ENCODE data around the gene CCDC12. TPM values are rescaled to one million over a fixed set of nuclear protein-coding genes. Genes with fewer than 3 reads are reported as not detected.

The CCDC12 gene
- total and polyA plus RNA-seq, 9 of the 15 experiments (the other 6 are each of a cell fraction or from before 2014, with no cell fraction given) = 8.9 to 201 (median 86.9) TPM

DNA sequence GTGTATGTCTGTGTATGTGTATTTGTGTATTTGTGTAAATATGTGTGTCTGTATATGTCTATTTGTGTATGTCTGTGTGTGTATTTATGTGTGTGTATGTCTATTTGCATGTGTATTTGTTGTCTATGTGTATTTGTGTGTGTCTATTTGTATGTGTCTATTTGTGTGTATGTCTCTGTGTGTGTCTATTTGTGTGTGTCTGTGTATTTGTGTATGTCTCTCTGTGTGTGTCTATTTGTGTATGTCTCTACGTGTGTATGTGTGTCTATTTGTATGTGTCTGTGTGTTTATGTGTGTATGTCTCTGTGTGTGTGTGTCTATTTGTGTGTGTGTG lies 68.6 kb downstream of the CCDC12 start (continued):
- TF ChIP-seq, protein P1, sequence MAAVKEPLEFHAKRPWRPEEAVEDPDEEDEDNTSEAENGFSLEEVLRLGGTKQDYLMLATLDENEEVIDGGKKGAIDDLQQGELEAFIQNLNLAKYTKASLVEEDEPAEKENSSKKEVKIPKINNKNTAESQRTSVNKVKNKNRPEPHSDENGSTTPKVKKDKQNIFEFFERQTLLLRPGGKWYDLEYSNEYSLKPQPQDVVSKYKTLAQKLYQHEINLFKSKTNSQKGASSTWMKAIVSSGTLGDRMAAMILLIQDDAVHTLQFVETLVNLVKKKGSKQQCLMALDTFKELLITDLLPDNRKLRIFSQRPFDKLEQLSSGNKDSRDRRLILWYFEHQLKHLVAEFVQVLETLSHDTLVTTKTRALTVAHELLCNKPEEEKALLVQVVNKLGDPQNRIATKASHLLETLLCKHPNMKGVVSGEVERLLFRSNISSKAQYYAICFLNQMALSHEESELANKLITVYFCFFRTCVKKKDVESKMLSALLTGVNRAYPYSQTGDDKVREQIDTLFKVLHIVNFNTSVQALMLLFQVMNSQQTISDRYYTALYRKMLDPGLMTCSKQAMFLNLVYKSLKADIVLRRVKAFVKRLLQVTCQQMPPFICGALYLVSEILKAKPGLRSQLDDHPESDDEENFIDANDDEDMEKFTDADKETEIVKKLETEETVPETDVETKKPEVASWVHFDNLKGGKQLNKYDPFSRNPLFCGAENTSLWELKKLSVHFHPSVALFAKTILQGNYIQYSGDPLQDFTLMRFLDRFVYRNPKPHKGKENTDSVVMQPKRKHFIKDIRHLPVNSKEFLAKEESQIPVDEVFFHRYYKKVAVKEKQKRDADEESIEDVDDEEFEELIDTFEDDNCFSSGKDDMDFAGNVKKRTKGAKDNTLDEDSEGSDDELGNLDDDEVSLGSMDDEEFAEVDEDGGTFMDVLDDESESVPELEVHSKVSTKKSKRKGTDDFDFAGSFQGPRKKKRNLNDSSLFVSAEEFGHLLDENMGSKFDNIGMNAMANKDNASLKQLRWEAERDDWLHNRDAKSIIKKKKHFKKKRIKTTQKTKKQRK (IDR thresholded peaks at IDR 0.05; ENCODE audit: borderline replicate concordance, low read depth, low read length) = no peak
- TF ChIP-seq NR2C1 (IDR thresholded peaks at IDR 0.05) = no peak; the same call in 1 of the 2 replicates
- no peak for TF ChIP-seq NR2C1 (tag; IDR thresholded peaks at IDR 0.05)
- TF ChIP-seq BDP1 (IDR thresholded peaks at IDR 0.05; ENCODE audit: insufficient read depth, insufficient read length) = no peak
- no peak for TF ChIP-seq ZNF143 (CRISPR knock-in tag; IDR thresholded peaks at IDR 0.05)
- TF ChIP-seq, protein P2, sequence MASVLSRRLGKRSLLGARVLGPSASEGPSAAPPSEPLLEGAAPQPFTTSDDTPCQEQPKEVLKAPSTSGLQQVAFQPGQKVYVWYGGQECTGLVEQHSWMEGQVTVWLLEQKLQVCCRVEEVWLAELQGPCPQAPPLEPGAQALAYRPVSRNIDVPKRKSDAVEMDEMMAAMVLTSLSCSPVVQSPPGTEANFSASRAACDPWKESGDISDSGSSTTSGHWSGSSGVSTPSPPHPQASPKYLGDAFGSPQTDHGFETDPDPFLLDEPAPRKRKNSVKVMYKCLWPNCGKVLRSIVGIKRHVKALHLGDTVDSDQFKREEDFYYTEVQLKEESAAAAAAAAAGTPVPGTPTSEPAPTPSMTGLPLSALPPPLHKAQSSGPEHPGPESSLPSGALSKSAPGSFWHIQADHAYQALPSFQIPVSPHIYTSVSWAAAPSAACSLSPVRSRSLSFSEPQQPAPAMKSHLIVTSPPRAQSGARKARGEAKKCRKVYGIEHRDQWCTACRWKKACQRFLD (CRISPR knock-in tag; IDR thresholded peaks at IDR 0.05) = no peak
- TF ChIP-seq NFE2L1 (tag; IDR thresholded peaks at IDR 0.05; ENCODE audit: borderline replicate concordance, low read depth) = no peak
- TF ChIP-seq, protein P3, sequence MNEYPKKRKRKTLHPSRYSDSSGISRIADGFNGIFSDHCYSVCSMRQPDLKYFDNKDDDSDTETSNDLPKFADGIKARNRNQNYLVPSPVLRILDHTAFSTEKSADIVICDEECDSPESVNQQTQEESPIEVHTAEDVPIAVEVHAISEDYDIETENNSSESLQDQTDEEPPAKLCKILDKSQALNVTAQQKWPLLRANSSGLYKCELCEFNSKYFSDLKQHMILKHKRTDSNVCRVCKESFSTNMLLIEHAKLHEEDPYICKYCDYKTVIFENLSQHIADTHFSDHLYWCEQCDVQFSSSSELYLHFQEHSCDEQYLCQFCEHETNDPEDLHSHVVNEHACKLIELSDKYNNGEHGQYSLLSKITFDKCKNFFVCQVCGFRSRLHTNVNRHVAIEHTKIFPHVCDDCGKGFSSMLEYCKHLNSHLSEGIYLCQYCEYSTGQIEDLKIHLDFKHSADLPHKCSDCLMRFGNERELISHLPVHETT (CRISPR knock-in tag; conservative IDR thresholded peaks at IDR 0.05 in 1 of 2, IDR thresholded peaks at IDR 0.05 in 1 of 2) = no peak
- TF ChIP-seq SPI1 (IDR thresholded peaks at IDR 0.05; ENCODE audit: borderline replicate concordance, low read depth, low read length) = no peak
- no peak for TF ChIP-seq TRIM28 (IDR thresholded peaks at IDR 0.05)
- no peak for TF ChIP-seq PCBP2 (IDR thresholded peaks at IDR 0.05; ENCODE audit: low read depth, low read length, poor library complexity, severe bottlenecking)
- TF ChIP-seq, protein P4, sequence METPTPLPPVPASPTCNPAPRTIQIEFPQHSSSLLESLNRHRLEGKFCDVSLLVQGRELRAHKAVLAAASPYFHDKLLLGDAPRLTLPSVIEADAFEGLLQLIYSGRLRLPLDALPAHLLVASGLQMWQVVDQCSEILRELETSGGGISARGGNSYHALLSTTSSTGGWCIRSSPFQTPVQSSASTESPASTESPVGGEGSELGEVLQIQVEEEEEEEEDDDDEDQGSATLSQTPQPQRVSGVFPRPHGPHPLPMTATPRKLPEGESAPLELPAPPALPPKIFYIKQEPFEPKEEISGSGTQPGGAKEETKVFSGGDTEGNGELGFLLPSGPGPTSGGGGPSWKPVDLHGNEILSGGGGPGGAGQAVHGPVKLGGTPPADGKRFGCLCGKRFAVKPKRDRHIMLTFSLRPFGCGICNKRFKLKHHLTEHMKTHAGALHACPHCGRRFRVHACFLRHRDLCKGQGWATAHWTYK (CRISPR knock-in tag; IDR thresholded peaks at IDR 0.05) = no peak
- no peak for TF ChIP-seq ZNF584 (CRISPR knock-in tag; IDR thresholded peaks at IDR 0.05; ENCODE audit: low read depth)
- no peak for TF ChIP-seq PHF21A (IDR thresholded peaks at IDR 0.05; ENCODE audit: borderline replicate concordance, low read depth)
- TF ChIP-seq GATA2 (CRISPR knock-in tag; IDR thresholded peaks at IDR 0.05) = no peak
- no peak for TF ChIP-seq KDM2B (CRISPR knock-in tag; IDR thresholded peaks at IDR 0.05)
- TF ChIP-seq, protein P5, sequence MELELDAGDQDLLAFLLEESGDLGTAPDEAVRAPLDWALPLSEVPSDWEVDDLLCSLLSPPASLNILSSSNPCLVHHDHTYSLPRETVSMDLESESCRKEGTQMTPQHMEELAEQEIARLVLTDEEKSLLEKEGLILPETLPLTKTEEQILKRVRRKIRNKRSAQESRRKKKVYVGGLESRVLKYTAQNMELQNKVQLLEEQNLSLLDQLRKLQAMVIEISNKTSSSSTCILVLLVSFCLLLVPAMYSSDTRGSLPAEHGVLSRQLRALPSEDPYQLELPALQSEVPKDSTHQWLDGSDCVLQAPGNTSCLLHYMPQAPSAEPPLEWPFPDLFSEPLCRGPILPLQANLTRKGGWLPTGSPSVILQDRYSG (tag; conservative IDR thresholded peaks at IDR 0.05; ENCODE audit: low read depth) = no peak
- TF ChIP-seq, protein P6, sequence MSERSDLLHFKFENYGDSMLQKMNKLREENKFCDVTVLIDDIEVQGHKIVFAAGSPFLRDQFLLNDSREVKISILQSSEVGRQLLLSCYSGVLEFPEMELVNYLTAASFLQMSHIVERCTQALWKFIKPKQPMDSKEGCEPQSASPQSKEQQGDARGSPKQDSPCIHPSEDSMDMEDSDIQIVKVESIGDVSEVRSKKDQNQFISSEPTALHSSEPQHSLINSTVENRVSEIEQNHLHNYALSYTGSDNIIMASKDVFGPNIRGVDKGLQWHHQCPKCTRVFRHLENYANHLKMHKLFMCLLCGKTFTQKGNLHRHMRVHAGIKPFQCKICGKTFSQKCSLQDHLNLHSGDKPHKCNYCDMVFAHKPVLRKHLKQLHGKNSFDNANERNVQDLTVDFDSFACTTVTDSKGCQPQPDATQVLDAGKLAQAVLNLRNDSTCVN (CRISPR knock-in tag; IDR thresholded peaks at IDR 0.05) = peak; percentile 54; the same call in 1 of the 2 replicates
- no peak for TF ChIP-seq XRCC5 (IDR thresholded peaks at IDR 0.05; ENCODE audit: low read depth, low read length)
